Trophoblast cell (in vitro differentiated cells and primary cell): Measurements from ENCODE around the gene SDR42E2.
"Not testable (repeated sequence)": the region's sequence is repeated elsewhere in the genome, so short reads cannot be mapped to it uniquely, and the experiment has no call there.

Source experiments
- DNase-seq, 2 donors: peaks; one replicate each; pipeline ENCODE4 v3.0.0-alpha.2; 2016
- H2AFZ ChIP-seq: 2 replicates; pipeline ENCODE4 v1.6.1; 2013; ENCODE audit warnings: low read length, moderate library complexity, mild to moderate bottlenecking; ENCODE audit not compliant: insufficient read depth, poor library complexity
- H2AK5ac ChIP-seq: 2 replicates; pipeline ENCODE4 v1.6.1; 2013; ENCODE audit warnings: mild to moderate bottlenecking, low read length
- H2BK120ac ChIP-seq: 2 replicates; pipeline ENCODE4 v1.6.1; 2013; ENCODE audit warnings: low read length, mild to moderate bottlenecking, moderate library complexity; ENCODE audit not compliant: insufficient read depth, poor library complexity
- H2BK12ac ChIP-seq: 2 replicates; pipeline ENCODE4 v1.6.1; 2013; ENCODE audit warnings: mild to moderate bottlenecking, low read length, moderate library complexity
- H2BK5ac ChIP-seq: 2 replicates; pipeline ENCODE4 v1.6.1; 2013; ENCODE audit warnings: low read length, low read depth, moderate library complexity, mild to moderate bottlenecking; ENCODE audit not compliant: poor library complexity
- H3K14ac ChIP-seq: 2 replicates; pipeline ENCODE4 v1.6.1; 2013; ENCODE audit warnings: mild to moderate bottlenecking, low read length
- H3K18ac ChIP-seq: 2 replicates; pipeline ENCODE4 v1.6.1; 2013; ENCODE audit warnings: mild to moderate bottlenecking, low read length
- H3K23ac ChIP-seq: 2 replicates; pipeline ENCODE4 v1.6.1; 2013; ENCODE audit warnings: low read length
- H3K27ac ChIP-seq: 2 replicates; pipeline ENCODE4 v1.5.1; 2013; ENCODE audit warnings: low read depth, mild to moderate bottlenecking, inconsistent platforms, low read length, moderate library complexity
- H3K27me3 ChIP-seq: 2 replicates; pipeline ENCODE4 v1.6.1; 2013; ENCODE audit warnings: inconsistent platforms, mild to moderate bottlenecking, low read length, moderate library complexity; ENCODE audit not compliant: insufficient read depth
- H3K36me3 ChIP-seq, 2 experiments: 1 replicate in 1 of 2; 2 replicates in 1 of 2; pipeline ENCODE4 v1.6.1; 2013; ENCODE audit warnings: low read length in 2 of 2, mild to moderate bottlenecking in 2 of 2, moderate library complexity in 1 of 2; ENCODE audit not compliant: insufficient read depth in 2 of 2, control insufficient read depth in 1 of 2
- H3K4ac ChIP-seq: 2 replicates; pipeline ENCODE4 v1.6.1; 2013; ENCODE audit warnings: low read depth, mild to moderate bottlenecking, low read length, moderate library complexity
- H3K4me1 ChIP-seq, 2 experiments: 1 replicate in 1 of 2; 2 replicates in 1 of 2; pipeline ENCODE4 v1.6.1; 2013; ENCODE audit warnings: low read length in 2 of 2, mild to moderate bottlenecking in 2 of 2, moderate library complexity in 1 of 2; ENCODE audit not compliant: insufficient read depth in 2 of 2, control insufficient read depth in 1 of 2
- H3K4me2 ChIP-seq: 2 replicates; pipeline ENCODE4 v1.6.1; 2013; ENCODE audit warnings: inconsistent platforms, mild to moderate bottlenecking, low read length, moderate library complexity
- H3K4me3 ChIP-seq: 2 replicates; pipeline ENCODE4 v1.5.1; 2013; ENCODE audit warnings: mild to moderate bottlenecking, low read depth, low read length, inconsistent platforms
- H3K79me1 ChIP-seq: one replicate; pipeline ENCODE4 v1.6.1; 2013; ENCODE audit warnings: low read length
- H3K79me2 ChIP-seq: 2 replicates; pipeline ENCODE4 v1.6.1; 2013; ENCODE audit warnings: low read length, mild to moderate bottlenecking; ENCODE audit not compliant: control insufficient read depth, insufficient read depth, poor library complexity
- H3K9ac ChIP-seq: 2 replicates; pipeline ENCODE4 v1.6.1; 2013; ENCODE audit warnings: mild to moderate bottlenecking, low read length
- H3K9me3 ChIP-seq: 2 replicates; pipeline ENCODE4 v1.6.1; 2013; ENCODE audit warnings: low read depth, mild to moderate bottlenecking, control low read depth, inconsistent platforms, low read length; ENCODE audit not compliant: insufficient read depth
- H4K12ac ChIP-seq: 2 replicates; pipeline ENCODE4 v1.6.1; 2013; ENCODE audit warnings: low read depth, mild to moderate bottlenecking, low read length, moderate library complexity
- H4K8ac ChIP-seq: 2 replicates; pipeline ENCODE4 v1.6.1; 2013; ENCODE audit warnings: low read depth, mild to moderate bottlenecking, low read length, moderate library complexity
- H4K91ac ChIP-seq: one replicate; pipeline ENCODE4 v1.6.1; 2013; ENCODE audit warnings: low read depth, mild to moderate bottlenecking, low read length, moderate library complexity
- WGBS: extraction: QIAGEN DNeasy Blood & Tissue Kit; methylation state at CpG from one replicate; pipeline ENCODE4 v1.1.7; 2013; ENCODE audit warnings: missing lambda C conversion rate; ENCODE audit not compliant: insufficient read length, insufficient coverage; ENCODE audit errors: extremely low coverage; 5-methylcytosine and 5-hydroxymethylcytosine counted together

The SDR42E2 gene

GRCh38 chr16:22164482-22164881 lies 2.2 kb downstream of the SDR42E2 start:
- H3K4me2 ChIP-seq, result no peak overlapping the region
- H3K79me2 ChIP-seq, result no peaks in the 10 kb centered on the region
- no peaks in the 10 kb centered on the region for H3K36me3 ChIP-seq
- H3K14ac ChIP-seq, result no peak overlapping the region
- H3K4me1 ChIP-seq, result peaks cover 0 to 3% of the 10 kb centered on the region in 2 experiments
- H4K91ac ChIP-seq, result no peak overlapping the region
- no peak overlapping the region for H3K4ac ChIP-seq
- no peak overlapping the region for H2BK5ac ChIP-seq
- H3K9me3 ChIP-seq, result peaks cover 5% of the 10 kb centered on the region
- no peak overlapping the region for H4K8ac ChIP-seq
- H3K4me3 ChIP-seq, result no peak overlapping the region
- H3K18ac ChIP-seq, result no peak overlapping the region
- no peak overlapping the region for H3K9ac ChIP-seq
- H2BK120ac ChIP-seq, result no peak overlapping the region
- H3K27me3 ChIP-seq, result peaks cover 3% of the 10 kb centered on the region
- H3K23ac ChIP-seq, result no peak overlapping the region
- no peak overlapping the region for H2AFZ ChIP-seq
- H3K27ac ChIP-seq, result no peak overlapping the region
- H2AK5ac ChIP-seq, result no peak overlapping the region
- no peaks in the 10 kb centered on the region for H3K79me1 ChIP-seq
- no peak overlapping the region for H4K12ac ChIP-seq
- no CpG with 5 or more reads among the region's 5 CpGs for WGBS
- no peak overlapping the region for H2BK12ac ChIP-seq
- no peak for DNase-seq

- Histone ChIP-seq H3K18ac (no peak overlapping the region), H3K23ac (no peak overlapping the region), H3K79me2 (no peaks in the 10 kb centered on the region), H2AK5ac (no peak overlapping the region), H2BK12ac (no peak overlapping the region), H4K8ac (no peak overlapping the region), H3K9me3 (peaks cover 5% of the 10 kb centered on the region), H4K12ac (no peak overlapping the region), H2BK120ac (no peak overlapping the region), H3K27ac (no peak overlapping the region), H3K4me2 (no peak overlapping the region), H4K91ac (no peak overlapping the region), H3K27me3 (peaks cover 3% of the 10 kb centered on the region), H3K9ac (no peak overlapping the region), H3K4me3 (no peak overlapping the region), H3K4me1 (peaks cover 0 to 3% of the 10 kb centered on the region in 2 experiments), H2BK5ac (no peak overlapping the region), H3K4ac (no peak overlapping the region), H3K36me3 (no peaks in the 10 kb centered on the region), H2AFZ (no peak overlapping the region), H3K14ac (no peak overlapping the region), H3K79me1 (no peaks in the 10 kb centered on the region)
- no peak for DNase-seq
- no CpG with 5 or more reads among the region's 16 CpGs for WGBS
Measured at GRCh38 chr16:22165508-22166285, 3.4 kb downstream of the SDR42E2 start.

GRCh38 chr16:22171953-22172352 lies 9.6 kb downstream of the SDR42E2 start:
- Histone ChIP-seq H3K18ac (no peak overlapping the region), H3K4me2 (no peak overlapping the region), H3K9me3 (no peaks in the 10 kb centered on the region), H2BK12ac (no peak overlapping the region), H3K23ac (no peak overlapping the region), H2BK120ac (no peak overlapping the region), H2AK5ac (no peak overlapping the region), H3K27me3 (no peaks in the 10 kb centered on the region), H4K8ac (no peak overlapping the region), H3K4me3 (no peak overlapping the region), H3K4me1 (no peaks in the 10 kb centered on the region), H2BK5ac (no peak overlapping the region), H3K79me2 (no peaks in the 10 kb centered on the region), H3K36me3 (no peaks in the 10 kb centered on the region), H3K27ac (no peak overlapping the region), H3K4ac (no peak overlapping the region), H3K14ac (no peak overlapping the region), H2AFZ (no peak overlapping the region), H4K12ac (no peak overlapping the region), H3K79me1 (no peaks in the 10 kb centered on the region), H3K9ac (no peak overlapping the region), H4K91ac (no peak overlapping the region)
- WGBS, result no CpG with 5 or more reads among the region's 6 CpGs
- no peak for DNase-seq

GRCh38 chr16:22172642-22173041 lies 10.3 kb downstream of the SDR42E2 start:
- H2AFZ ChIP-seq, DNase-seq, H3K4me2 ChIP-seq, H3K27ac ChIP-seq, H3K23ac ChIP-seq, H2BK5ac ChIP-seq, H4K91ac ChIP-seq, H3K79me2 ChIP-seq, H4K8ac ChIP-seq, H2BK12ac ChIP-seq, H3K36me3 ChIP-seq, H3K79me1 ChIP-seq, H3K9me3 ChIP-seq, H3K4ac ChIP-seq, H2AK5ac ChIP-seq, H2BK120ac ChIP-seq, H3K27me3 ChIP-seq, H3K9ac ChIP-seq, H4K12ac ChIP-seq, H3K4me3 ChIP-seq, H3K4me1 ChIP-seq, H3K18ac ChIP-seq, H3K14ac ChIP-seq: not testable (repeated sequence)
- WGBS, result no CpG with 5 or more reads among the region's 1 CpG
